C4-2B (cell line): ENCODE measurements around the gene NPHS2.

Experiments
- ZFX ChIP-seq: fragments of 450-650 bp; IDR thresholded peaks from 2 replicates; pipeline ENCODE4 v1.6.1; 2017
- TF ChIP-seq, protein P1 (sequence below): fragments of 450-650 bp; conservative IDR thresholded peaks from 2 replicates; pipeline ENCODE4 v1.5.1; 2017; ENCODE audit warnings: mild to moderate bottlenecking

DNA sequence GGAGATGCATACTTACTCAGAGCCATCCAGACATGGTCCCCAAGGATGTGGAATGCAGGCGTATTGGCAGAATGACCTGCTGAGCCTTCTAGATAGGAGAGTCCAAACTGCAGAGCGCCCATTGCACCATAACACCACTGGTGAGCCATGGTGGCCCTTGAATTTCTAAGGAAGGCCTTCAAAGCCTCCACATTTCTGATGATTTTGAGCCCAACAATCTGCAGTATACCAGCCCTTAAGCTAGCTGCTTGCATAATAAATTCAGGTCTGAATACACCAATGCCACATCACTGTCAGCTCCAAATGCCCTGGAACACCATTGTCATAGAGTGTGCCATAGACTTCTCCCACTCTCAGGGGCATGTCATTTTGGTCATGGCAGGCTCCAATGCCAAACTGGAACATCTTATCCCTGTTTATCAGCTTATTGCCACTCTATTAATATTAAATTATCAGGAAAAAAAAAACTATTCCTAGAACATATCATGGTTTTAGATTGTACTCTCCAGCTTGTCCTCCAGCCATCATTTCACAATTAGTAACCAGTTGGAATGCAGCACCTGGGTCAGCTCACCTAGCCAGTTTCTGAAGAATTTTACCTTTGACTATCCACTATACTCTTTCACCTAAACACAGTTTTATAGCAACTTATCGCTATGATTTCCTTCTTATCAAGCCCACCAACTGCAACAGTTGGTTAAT lies 26.9 kb downstream of the NPHS2 start:
- TF ChIP-seq, protein P1, sequence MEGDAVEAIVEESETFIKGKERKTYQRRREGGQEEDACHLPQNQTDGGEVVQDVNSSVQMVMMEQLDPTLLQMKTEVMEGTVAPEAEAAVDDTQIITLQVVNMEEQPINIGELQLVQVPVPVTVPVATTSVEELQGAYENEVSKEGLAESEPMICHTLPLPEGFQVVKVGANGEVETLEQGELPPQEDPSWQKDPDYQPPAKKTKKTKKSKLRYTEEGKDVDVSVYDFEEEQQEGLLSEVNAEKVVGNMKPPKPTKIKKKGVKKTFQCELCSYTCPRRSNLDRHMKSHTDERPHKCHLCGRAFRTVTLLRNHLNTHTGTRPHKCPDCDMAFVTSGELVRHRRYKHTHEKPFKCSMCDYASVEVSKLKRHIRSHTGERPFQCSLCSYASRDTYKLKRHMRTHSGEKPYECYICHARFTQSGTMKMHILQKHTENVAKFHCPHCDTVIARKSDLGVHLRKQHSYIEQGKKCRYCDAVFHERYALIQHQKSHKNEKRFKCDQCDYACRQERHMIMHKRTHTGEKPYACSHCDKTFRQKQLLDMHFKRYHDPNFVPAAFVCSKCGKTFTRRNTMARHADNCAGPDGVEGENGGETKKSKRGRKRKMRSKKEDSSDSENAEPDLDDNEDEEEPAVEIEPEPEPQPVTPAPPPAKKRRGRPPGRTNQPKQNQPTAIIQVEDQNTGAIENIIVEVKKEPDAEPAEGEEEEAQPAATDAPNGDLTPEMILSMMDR, result no peak
- TF ChIP-seq ZFX, result no peak
